NB4 (cell line): ENCODE results near the gene ZNF316.

Experiments
- DNase-seq: peaks from one replicate; pipeline ENCODE4 v3.0.0; 2010; ENCODE audit warnings: low read depth
- H3K4me3 ChIP-seq: one replicate; pipeline ENCODE4 v1.5.1; 2011; ENCODE audit warnings: mild to moderate bottlenecking, low read depth, low read length, moderate library complexity
- MYC ChIP-seq: IDR thresholded peaks from 2 replicates; pipeline ENCODE4 v1.6.1; 2011; ENCODE audit warnings: low read depth, low read length
- POLR2A ChIP-seq: IDR thresholded peaks from 2 replicates; pipeline ENCODE4 v1.6.1; 2011; ENCODE audit warnings: mild to moderate bottlenecking; ENCODE audit not compliant: insufficient read length; ENCODE audit errors: extremely low read depth
- TF ChIP-seq, protein P1 (sequence below): IDR thresholded peaks from one replicate; pipeline ENCODE4 v1.5.1; 2012; ENCODE audit warnings: low read depth, low read length
- TF ChIP-seq, protein P2 (sequence below): IDR thresholded peaks from 2 replicates; pipeline ENCODE4 v1.6.1; 2011; ENCODE audit warnings: low read depth, low read length

ZNF316 gene

DNA sequence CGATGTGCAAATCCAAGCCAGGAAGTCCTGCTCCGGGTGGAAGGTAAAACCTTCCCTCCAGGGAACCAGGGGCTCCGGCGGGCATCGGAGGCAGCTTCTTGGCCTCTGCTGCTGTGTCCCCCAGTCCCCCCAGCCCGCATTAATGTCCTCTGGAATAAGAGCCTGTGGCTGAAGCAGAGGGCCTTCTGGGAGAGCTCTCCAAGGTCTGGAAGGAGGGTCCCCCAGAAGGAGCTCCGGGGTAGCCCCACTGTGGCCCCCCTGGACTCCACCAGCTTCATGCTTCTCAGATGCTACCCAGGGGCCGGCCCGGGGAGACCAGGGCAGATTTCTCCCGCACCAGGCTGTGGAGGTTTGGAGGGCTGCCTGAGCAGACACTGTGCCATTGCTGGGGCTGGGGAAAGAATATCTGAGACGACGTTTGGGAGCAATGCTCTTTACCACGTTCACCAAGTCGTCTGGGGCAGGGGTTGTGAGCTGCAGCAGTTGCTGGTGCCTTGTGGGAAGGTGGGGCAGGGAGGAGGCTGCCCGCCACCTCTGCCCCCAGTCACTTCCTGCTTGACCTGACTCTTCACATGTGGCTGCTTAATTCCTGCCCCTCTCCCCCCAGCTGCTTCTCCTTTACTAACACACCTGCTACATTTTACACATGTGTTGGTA is 13.4 kb upstream of the ZNF316 start:
- peak; percentile 56 for DNase-seq
- no peak overlapping the region for H3K4me3 ChIP-seq
- TF ChIP-seq MYC (peak; percentile 36; the same call in 1 of the 2 replicates), POLR2A (no peak)
- TF ChIP-seq, protein P1, sequence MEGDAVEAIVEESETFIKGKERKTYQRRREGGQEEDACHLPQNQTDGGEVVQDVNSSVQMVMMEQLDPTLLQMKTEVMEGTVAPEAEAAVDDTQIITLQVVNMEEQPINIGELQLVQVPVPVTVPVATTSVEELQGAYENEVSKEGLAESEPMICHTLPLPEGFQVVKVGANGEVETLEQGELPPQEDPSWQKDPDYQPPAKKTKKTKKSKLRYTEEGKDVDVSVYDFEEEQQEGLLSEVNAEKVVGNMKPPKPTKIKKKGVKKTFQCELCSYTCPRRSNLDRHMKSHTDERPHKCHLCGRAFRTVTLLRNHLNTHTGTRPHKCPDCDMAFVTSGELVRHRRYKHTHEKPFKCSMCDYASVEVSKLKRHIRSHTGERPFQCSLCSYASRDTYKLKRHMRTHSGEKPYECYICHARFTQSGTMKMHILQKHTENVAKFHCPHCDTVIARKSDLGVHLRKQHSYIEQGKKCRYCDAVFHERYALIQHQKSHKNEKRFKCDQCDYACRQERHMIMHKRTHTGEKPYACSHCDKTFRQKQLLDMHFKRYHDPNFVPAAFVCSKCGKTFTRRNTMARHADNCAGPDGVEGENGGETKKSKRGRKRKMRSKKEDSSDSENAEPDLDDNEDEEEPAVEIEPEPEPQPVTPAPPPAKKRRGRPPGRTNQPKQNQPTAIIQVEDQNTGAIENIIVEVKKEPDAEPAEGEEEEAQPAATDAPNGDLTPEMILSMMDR, result no peak
- TF ChIP-seq, protein P2, sequence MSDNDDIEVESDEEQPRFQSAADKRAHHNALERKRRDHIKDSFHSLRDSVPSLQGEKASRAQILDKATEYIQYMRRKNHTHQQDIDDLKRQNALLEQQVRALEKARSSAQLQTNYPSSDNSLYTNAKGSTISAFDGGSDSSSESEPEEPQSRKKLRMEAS, result peak; percentile 72

DNA sequence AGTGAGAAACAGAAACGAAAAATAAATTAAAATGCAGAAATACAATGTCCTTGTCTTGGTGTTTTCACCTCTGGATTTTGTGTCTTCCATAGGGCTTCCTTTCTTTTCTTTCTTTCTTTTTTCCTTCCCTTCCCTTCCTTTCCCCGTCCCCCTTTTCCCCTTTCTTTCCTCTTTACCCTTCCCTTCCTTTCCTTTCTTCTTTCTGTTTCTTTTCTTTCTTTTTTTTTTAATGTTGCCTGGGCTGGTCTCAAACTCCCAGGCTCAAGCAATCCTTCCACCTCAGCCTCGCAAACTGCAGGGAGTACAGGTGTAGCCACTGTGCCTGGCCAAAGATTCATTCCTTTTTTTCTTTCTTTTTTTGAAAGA is 12.9 kb upstream of the ZNF316 start:
- H3K4me3 ChIP-seq, result no peak overlapping the region
- TF ChIP-seq, protein P1, result no peak
- TF ChIP-seq POLR2A, result no peak
- TF ChIP-seq MYC, result no peak
- TF ChIP-seq, protein P2, result no peak
- no peak for DNase-seq

DNA sequence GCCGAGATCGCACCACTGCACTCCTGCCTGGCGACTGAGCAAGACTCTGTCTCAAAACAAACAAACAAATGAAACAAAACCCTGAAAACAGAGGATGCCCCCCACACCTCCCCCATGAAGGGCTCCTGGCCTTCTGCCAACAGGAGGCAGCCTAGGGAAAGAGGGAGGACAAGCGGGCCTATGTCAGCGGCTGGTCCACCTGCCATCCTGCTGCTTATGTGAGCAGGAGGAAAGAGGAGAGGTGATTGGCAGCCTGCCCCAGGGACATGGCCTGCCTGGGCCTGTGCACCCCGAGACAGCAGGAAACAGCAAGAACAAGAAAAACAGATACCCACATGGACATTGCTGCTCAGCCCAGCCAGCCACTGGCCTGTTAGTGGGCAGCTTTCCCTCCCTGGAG is 9.1 kb upstream of the ZNF316 start:
- TF ChIP-seq, protein P1, result no peak
- TF ChIP-seq, protein P2, result no peak
- TF ChIP-seq POLR2A (no peak), MYC (no peak)
- DNase-seq, result no peak
- no peak overlapping the region for H3K4me3 ChIP-seq

DNA sequence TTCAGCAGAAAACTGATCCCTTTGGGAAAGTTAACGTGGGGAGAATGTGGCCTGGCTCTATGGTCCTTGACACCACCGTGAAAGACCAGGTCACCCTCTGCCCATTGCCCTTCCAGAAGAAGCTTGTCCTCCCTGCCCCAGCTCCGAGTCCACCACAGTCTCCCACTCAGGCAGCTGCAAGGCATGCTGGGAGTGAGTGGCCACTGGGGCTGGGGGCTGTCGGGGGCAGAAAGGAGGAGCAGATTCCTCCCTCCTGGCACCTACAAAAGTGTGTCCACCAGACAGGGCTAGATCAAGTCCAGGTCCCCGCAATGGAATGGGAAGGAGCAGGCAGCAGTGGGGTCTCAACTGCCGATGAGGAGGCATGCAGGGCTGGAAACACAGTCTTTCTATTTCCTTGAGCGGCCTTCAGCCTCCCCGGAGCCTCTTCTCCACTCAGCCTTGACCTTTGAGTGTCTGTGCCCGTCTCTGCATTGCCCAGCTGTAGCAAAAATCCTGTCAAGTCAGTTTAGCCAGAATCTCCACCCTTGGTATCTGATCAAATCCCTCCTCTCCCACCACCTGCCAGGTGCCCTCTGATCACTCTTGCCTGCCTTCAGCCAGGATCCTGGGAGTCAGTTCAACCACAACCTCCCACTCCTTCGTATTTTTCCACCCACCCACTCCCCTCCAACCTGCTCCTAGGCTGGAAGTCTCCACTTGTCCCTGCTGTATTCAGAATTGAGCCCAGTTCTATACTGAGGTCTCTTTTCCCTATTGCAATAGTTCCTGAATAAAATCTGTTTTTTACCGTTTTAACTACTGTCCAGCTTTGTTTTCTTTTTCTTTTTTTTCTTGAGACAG is 6.9 kb upstream of the ZNF316 start:
- TF ChIP-seq, protein P1, result no peak
- TF ChIP-seq POLR2A (no peak), MYC (no peak)
- no peak for DNase-seq
- H3K4me3 ChIP-seq, result no peak overlapping the region

DNA sequence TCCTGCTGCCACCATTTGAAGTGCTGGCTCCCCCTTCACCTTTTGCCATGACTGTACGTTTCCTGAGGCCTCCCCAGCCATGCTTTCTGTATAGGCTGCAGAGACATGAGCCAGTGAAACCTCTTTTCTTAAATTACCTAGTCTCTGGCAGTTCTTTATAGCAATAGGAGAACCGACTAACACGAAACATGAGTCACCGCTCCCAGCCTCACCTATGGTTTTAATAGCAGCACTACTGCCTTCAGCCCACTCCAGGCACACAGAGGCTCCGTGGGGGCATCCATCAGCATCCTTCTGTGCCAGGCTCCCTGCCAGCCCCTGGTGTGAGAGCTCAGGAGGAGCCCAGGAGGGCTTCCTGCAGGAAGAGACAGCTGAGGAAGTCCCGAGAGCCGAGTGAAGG is 5.5 kb upstream of the ZNF316 start:
- no peak overlapping the region for H3K4me3 ChIP-seq
- DNase-seq, result no peak
- no peak for TF ChIP-seq MYC
- TF ChIP-seq POLR2A, result no peak
- TF ChIP-seq, protein P1, result no peak
- TF ChIP-seq, protein P2, result no peak
